Neural cell (in vitro differentiated cells): ENCODE measurements around the gene VPS41. TPM values are rescaled to one million over a fixed set of nuclear protein-coding genes. Genes with fewer than 3 reads are reported as not detected.

Experiments used
- H2AFZ ChIP-seq: fragments of 200-600, 300-800 bp; sonication (generic), shearing (Covaris generic); 2 replicates; pipeline ENCODE4 v1.6.0; 2014; ENCODE audit warnings: low read depth, mild to moderate bottlenecking, antibody characterized with exemption, low read length, moderate library complexity
- H3F3A ChIP-seq: fragments of 200-600 bp; shearing (Covaris generic); 2 replicates; pipeline ENCODE4 v1.6.1; 2016; ENCODE audit warnings: mild to moderate bottlenecking, moderate library complexity, mixed read lengths, antibody characterized with exemption, low read length; ENCODE audit not compliant: insufficient read depth, poor library complexity, severe bottlenecking
- H3K27ac ChIP-seq: fragments of 200-600, 300-800 bp; sonication (generic), shearing (Covaris generic); 2 replicates; pipeline ENCODE4 v1.5.1; 2014; ENCODE audit warnings: mild to moderate bottlenecking, low read length, moderate library complexity
- H3K27me3 ChIP-seq: fragments of 300-800, 200-600 bp; sonication (generic), shearing (Covaris generic); 2 replicates; pipeline ENCODE4 v1.6.0; 2014; ENCODE audit warnings: mild to moderate bottlenecking, low read depth, low read length, moderate library complexity; ENCODE audit not compliant: insufficient read depth
- H3K36me3 ChIP-seq: fragments of 300-800, 200-600 bp; sonication (generic), shearing (Covaris generic); 2 replicates; pipeline ENCODE4 v1.5.1; 2014; ENCODE audit warnings: mild to moderate bottlenecking, antibody characterized with exemption, low read length, moderate library complexity; ENCODE audit not compliant: insufficient read depth
- H3K4me2 ChIP-seq: fragments of 300-800, 200-600 bp; sonication (generic), shearing (Covaris generic); 2 replicates; pipeline ENCODE4 v1.6.0; 2014; ENCODE audit warnings: mild to moderate bottlenecking, low read length
- H3K4me3 ChIP-seq: fragments of 300-800, 200-600 bp; sonication (generic), shearing (Covaris generic); 2 replicates; pipeline ENCODE4 v1.5.1; 2014; ENCODE audit warnings: mild to moderate bottlenecking, low read length, moderate library complexity
- H3K79me2 ChIP-seq: fragments of 200-600 bp; shearing (Covaris generic); replicated peaks from 2 replicates; pipeline ENCODE4 v1.6.0; 2014; ENCODE audit warnings: mild to moderate bottlenecking, low read length, moderate library complexity; ENCODE audit not compliant: insufficient read depth
- H3K9ac ChIP-seq: fragments of 300-800, 200-600 bp; sonication (generic), shearing (Covaris generic); 2 replicates; pipeline ENCODE4 v1.6.1; 2016; ENCODE audit warnings: mild to moderate bottlenecking, low read length, mixed read lengths
- H3K9me2 ChIP-seq: fragments of 200-600 bp; shearing (Covaris generic); 2 replicates; pipeline ENCODE4 v1.6.1; 2016; ENCODE audit warnings: mild to moderate bottlenecking, low read length, mixed read lengths; ENCODE audit not compliant: insufficient read depth
- H3K9me3 ChIP-seq: fragments of 200-600, 300-800 bp; sonication (generic), shearing (Covaris generic); 2 replicates; pipeline ENCODE4 v1.6.1; 2016; ENCODE audit warnings: mild to moderate bottlenecking, mixed run types, low read length, moderate library complexity, mixed read lengths
- H4K20me1 ChIP-seq: fragments of 200-600 bp; shearing (Covaris generic); 2 replicates; pipeline ENCODE4 v1.6.1; 2016; ENCODE audit warnings: mild to moderate bottlenecking, mixed run types; ENCODE audit not compliant: insufficient read depth
- CTCF ChIP-seq: fragments of 450-650 bp; IDR thresholded peaks from 2 replicates; pipeline ENCODE4 v1.5.1; 2014; ENCODE audit warnings: antibody characterized with exemption, mild to moderate bottlenecking, moderate library complexity; ENCODE audit not compliant: poor library complexity, severe bottlenecking
- EP300 ChIP-seq: fragments of 450-650 bp; conservative IDR thresholded peaks from 2 replicates; pipeline ENCODE4 v1.6.1; 2014; ENCODE audit warnings: antibody characterized with exemption, mild to moderate bottlenecking, moderate library complexity; ENCODE audit not compliant: poor library complexity, severe bottlenecking
- EZH2 ChIP-seq: fragments of 200-600, 300-800 bp; shearing (Covaris generic), sonication (generic); IDR thresholded peaks from 2 replicates; pipeline ENCODE4 v1.6.1; 2014; ENCODE audit warnings: antibody characterized with exemption, low read length, borderline replicate concordance, mild to moderate bottlenecking; ENCODE audit not compliant: insufficient read depth, poor library complexity, severe bottlenecking
- MXI1 ChIP-seq: fragments of 450-650 bp; conservative IDR thresholded peaks from 2 replicates; pipeline ENCODE4 v1.6.1; 2014; ENCODE audit warnings: antibody characterized with exemption, mild to moderate bottlenecking; ENCODE audit not compliant: poor library complexity, severe bottlenecking
- POLR2AphosphoS5 ChIP-seq: IDR thresholded peaks from 2 replicates; pipeline ENCODE4 v1.6.1; 2012
- RAD21 ChIP-seq: fragments of 450-650 bp; conservative IDR thresholded peaks from 2 replicates; pipeline ENCODE4 v1.6.1; 2014; ENCODE audit warnings: antibody characterized with exemption, mild to moderate bottlenecking, moderate library complexity
- REST ChIP-seq: IDR thresholded peaks from 2 replicates; pipeline ENCODE4 v1.6.1; 2012; ENCODE audit warnings: borderline replicate concordance
- SMC3 ChIP-seq: fragments of 450-650 bp; conservative IDR thresholded peaks from 2 replicates; pipeline ENCODE4 v1.6.1; 2014; ENCODE audit warnings: antibody characterized with exemption, mild to moderate bottlenecking, moderate library complexity; ENCODE audit not compliant: poor library complexity
- TAF1 ChIP-seq: IDR thresholded peaks from 2 replicates; pipeline ENCODE4 v1.6.1; 2012; ENCODE audit warnings: low read depth
- polyA plus RNA-seq: library from polyadenylated mRNA; depleted of rRNA; stranded (reverse); fragments of >200 nt; gene quantifications from 2 replicates; pipeline ENCODE4 v1.2.3, GENCODE V29; 2014

The VPS41 gene
- polyA plus RNA-seq, 1 donor from 2014 or later = 64.0 TPM

GRCh38 chr7:38902449-38902848 lies 6.5 kb downstream of the VPS41 start:
- Histone ChIP-seq H3K4me3 (no peak overlapping the region), H3F3A (no peaks in the 10 kb centered on the region), H2AFZ (no peak overlapping the region), H3K27me3 (no peaks in the 10 kb centered on the region), H4K20me1 (no peaks in the 10 kb centered on the region), H3K27ac (no peak overlapping the region), H3K9me3 (no peaks in the 10 kb centered on the region), H3K9me2 (no peaks in the 10 kb centered on the region), H3K4me2 (no peak overlapping the region), H3K9ac (no peak overlapping the region), H3K79me2 (peaks cover 2% of the 10 kb centered on the region), H3K36me3 (no peaks in the 10 kb centered on the region)
- TF ChIP-seq MXI1 = no peak
- no peak for TF ChIP-seq POLR2AphosphoS5
- no peak for TF ChIP-seq RAD21
- TF ChIP-seq EZH2 = no peak
- TF ChIP-seq CTCF = no peak
- TF ChIP-seq REST = no peak
- TF ChIP-seq TAF1 = no peak
- no peak for TF ChIP-seq SMC3
- TF ChIP-seq EP300 = no peak

- Histone ChIP-seq H3K36me3 (no peaks in the 10 kb centered on the region), H4K20me1 (no peaks in the 10 kb centered on the region), H3K79me2 (no peaks in the 10 kb centered on the region), H3K4me3 (no peak overlapping the region), H3F3A (no peaks in the 10 kb centered on the region), H3K27me3 (no peaks in the 10 kb centered on the region), H3K9me3 (no peaks in the 10 kb centered on the region), H3K9me2 (no peaks in the 10 kb centered on the region), H3K9ac (no peak overlapping the region), H3K4me2 (no peak overlapping the region), H2AFZ (no peak overlapping the region), H3K27ac (no peak overlapping the region)
- no peak for TF ChIP-seq EZH2
- no peak for TF ChIP-seq CTCF
- no peak for TF ChIP-seq REST
- no peak for TF ChIP-seq POLR2AphosphoS5
- no peak for TF ChIP-seq TAF1
- no peak for TF ChIP-seq SMC3
- TF ChIP-seq EP300 = no peak
- TF ChIP-seq RAD21 = no peak
- TF ChIP-seq MXI1 = no peak
These were observed 15.9 kb downstream of the VPS41 start for GRCh38 chr7:38893061-38893460.
